K562 (cell line): ENCODE results near the gene SIRT2.

Experiments
- FOXP1 ChIP-seq: sonication (generic); formaldehyde crosslinking; IDR thresholded peaks from 2 replicates; pipeline ENCODE4 v1.8.0; 2022; ENCODE audit warnings: mild to moderate bottlenecking, missing genetic modification reagents
- HSF4 ChIP-seq: fragments of 250-450 bp; sonication (Bioruptor Pico); IDR thresholded peaks from 2 replicates; pipeline ENCODE4 v2.1.2; 2022; ENCODE audit warnings: mild to moderate bottlenecking, moderate library complexity, borderline replicate concordance
- NR3C1 ChIP-seq: sonication (generic); formaldehyde crosslinking; IDR thresholded peaks from 2 replicates; pipeline ENCODE4 v1.8.1; 2022; ENCODE audit warnings: missing genetic modification reagents
- POU5F1 ChIP-seq: fragments of 150-350 bp; IDR thresholded peaks from 2 replicates; pipeline ENCODE4 v1.6.1; 2014; ENCODE audit warnings: borderline replicate concordance, low read length, low read depth, mild to moderate bottlenecking; ENCODE audit not compliant: partially characterized antibody
- PTBP1 ChIP-seq: fragments of 200-400 bp; formaldehyde crosslinking; IDR thresholded peaks from 2 replicates; pipeline ENCODE4 v1.6.1; 2017; ENCODE audit warnings: low read depth, low read length
- ZNF239 ChIP-seq: fragments of 250-450 bp; sonication (Bioruptor Pico); IDR thresholded peaks from 2 replicates; pipeline ENCODE4 v1.4.0; 2020; ENCODE audit warnings: mild to moderate bottlenecking
- ZNF75A ChIP-seq: fragments of 450-650 bp; formaldehyde crosslinking; IDR thresholded peaks from 2 replicates; pipeline ENCODE4 v1.4.0; 2020; ENCODE audit warnings: mild to moderate bottlenecking
- TF ChIP-seq, protein P1 (sequence below), 3 experiments: IDR thresholded peaks in 2 of 3; conservative IDR thresholded peaks in 1 of 3; 2 replicates each; pipeline ENCODE4 v1.5.1; 2011 to 2012; ENCODE audit warnings: low read length in 3 of 3, mild to moderate bottlenecking in 3 of 3, control low read depth in 2 of 3, improper control_type of control experiment in 1 of 3, inconsistent platforms in 1 of 3, low read depth in 1 of 3, mixed read lengths in 1 of 3, moderate library complexity in 1 of 3; ENCODE audit not compliant: insufficient read depth in 2 of 3

DNA sequence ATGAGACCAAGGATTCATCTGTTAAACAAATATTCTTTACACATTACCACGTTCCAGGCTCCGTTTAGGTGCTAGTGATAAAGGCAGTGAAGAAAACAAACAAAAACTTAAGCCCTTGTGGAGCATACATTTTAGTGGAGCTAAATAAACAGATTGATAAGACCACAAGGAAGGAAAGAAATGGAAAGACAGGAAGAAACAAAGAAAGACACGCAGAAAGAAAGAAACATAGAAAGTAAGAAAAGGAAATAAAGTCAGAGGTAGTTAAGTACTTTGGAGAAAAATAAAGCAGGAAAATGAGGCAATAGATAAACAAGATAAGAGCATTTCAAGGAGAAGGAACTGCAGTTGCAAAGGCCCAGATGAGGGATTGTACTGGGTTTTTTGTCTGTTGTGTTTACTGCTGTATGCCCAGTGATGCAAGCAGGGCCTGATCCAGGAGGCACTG, 1.3 kb upstream of the SIRT2 start:
- TF ChIP-seq ZNF75A: no peak
- TF ChIP-seq PTBP1: no peak
- no peak for TF ChIP-seq NR3C1 (CRISPR knock-in tag)
- TF ChIP-seq, protein P1, sequence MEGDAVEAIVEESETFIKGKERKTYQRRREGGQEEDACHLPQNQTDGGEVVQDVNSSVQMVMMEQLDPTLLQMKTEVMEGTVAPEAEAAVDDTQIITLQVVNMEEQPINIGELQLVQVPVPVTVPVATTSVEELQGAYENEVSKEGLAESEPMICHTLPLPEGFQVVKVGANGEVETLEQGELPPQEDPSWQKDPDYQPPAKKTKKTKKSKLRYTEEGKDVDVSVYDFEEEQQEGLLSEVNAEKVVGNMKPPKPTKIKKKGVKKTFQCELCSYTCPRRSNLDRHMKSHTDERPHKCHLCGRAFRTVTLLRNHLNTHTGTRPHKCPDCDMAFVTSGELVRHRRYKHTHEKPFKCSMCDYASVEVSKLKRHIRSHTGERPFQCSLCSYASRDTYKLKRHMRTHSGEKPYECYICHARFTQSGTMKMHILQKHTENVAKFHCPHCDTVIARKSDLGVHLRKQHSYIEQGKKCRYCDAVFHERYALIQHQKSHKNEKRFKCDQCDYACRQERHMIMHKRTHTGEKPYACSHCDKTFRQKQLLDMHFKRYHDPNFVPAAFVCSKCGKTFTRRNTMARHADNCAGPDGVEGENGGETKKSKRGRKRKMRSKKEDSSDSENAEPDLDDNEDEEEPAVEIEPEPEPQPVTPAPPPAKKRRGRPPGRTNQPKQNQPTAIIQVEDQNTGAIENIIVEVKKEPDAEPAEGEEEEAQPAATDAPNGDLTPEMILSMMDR (IDR thresholded peaks at IDR 0.05 in 2 of 3, conservative IDR thresholded peaks at IDR 0.05 in 1 of 3; ENCODE audit: insufficient read depth in 2 of 3, low read depth in 1 of 3, low read length in 3 of 3): no peak
- no peak for TF ChIP-seq ZNF239
- TF ChIP-seq POU5F1: no peak
- TF ChIP-seq HSF4: no peak
- TF ChIP-seq FOXP1 (CRISPR knock-in tag): no peak
